Measurements from ENCODE around the gene TGFA.

TGFA gene

GRCh38 chr2:70442301-70443077 lies 111.1 kb downstream of the TGFA start:
- WGBS: 85% methylated on average over 8 of the region's 8 CpGs
- no peak overlapping the region for H3K27ac ChIP-seq (ENCODE audit: low read depth, low read length)
- H3K9ac ChIP-seq (ENCODE audit: low read depth, low read length): no peak overlapping the region
- H3K4me1 ChIP-seq (ENCODE audit: insufficient read depth, low read length): no peaks in the 10 kb centered on the region
- H3K4me3 ChIP-seq (ENCODE audit: low read length): no peak overlapping the region
- no peaks in the 10 kb centered on the region for H3K9me3 ChIP-seq (ENCODE audit: insufficient read depth, low read depth, low read length)
- H3K36me3 ChIP-seq (ENCODE audit: insufficient read depth, low read length): no peaks in the 10 kb centered on the region
- peaks cover 76% of the 10 kb centered on the region for H3K27me3 ChIP-seq (ENCODE audit: insufficient read depth, low read length)

GRCh38 chr2:70440621-70441020 lies 113.0 kb downstream of the TGFA start:
- Histone ChIP-seq H3K4me1 (ENCODE audit: insufficient read depth, low read length) (no peaks in the 10 kb centered on the region), H3K36me3 (ENCODE audit: insufficient read depth, low read length) (no peaks in the 10 kb centered on the region), H3K9ac (ENCODE audit: low read depth, low read length) (no peak overlapping the region), H3K27ac (ENCODE audit: low read depth, low read length) (no peak overlapping the region), H3K9me3 (ENCODE audit: insufficient read depth, low read depth, low read length) (no peaks in the 10 kb centered on the region), H3K4me3 (ENCODE audit: low read length) (no peak overlapping the region), H3K27me3 (ENCODE audit: insufficient read depth, low read length) (peaks cover 92% of the 10 kb centered on the region)

GRCh38 chr2:70435138-70435537 lies 118.5 kb downstream of the TGFA start:
- no peaks in the 10 kb centered on the region for H3K4me1 ChIP-seq (ENCODE audit: insufficient read depth, low read length)
- no peak overlapping the region for H3K4me3 ChIP-seq (ENCODE audit: low read length)
- no peak overlapping the region for H3K9ac ChIP-seq (ENCODE audit: low read depth, low read length)
- 77% methylated on average over 1 of the region's 1 CpG for WGBS
- no peak overlapping the region for H3K27ac ChIP-seq (ENCODE audit: low read depth, low read length)
- H3K9me3 ChIP-seq (ENCODE audit: insufficient read depth, low read depth, low read length): no peaks in the 10 kb centered on the region
- no peaks in the 10 kb centered on the region for H3K36me3 ChIP-seq (ENCODE audit: insufficient read depth, low read length)
- peaks cover 77% of the 10 kb centered on the region for H3K27me3 ChIP-seq (ENCODE audit: insufficient read depth, low read length)

- H3K4me3 ChIP-seq (ENCODE audit: low read length): no peak overlapping the region
- H3K27ac ChIP-seq (ENCODE audit: low read depth, low read length): no peak overlapping the region
- no peaks in the 10 kb centered on the region for H3K4me1 ChIP-seq (ENCODE audit: insufficient read depth, low read length)
- WGBS: 100% methylated on average over 1 of the region's 1 CpG
- 0 out of 2 replicates have a peak, but pooled peaks cover 3% of the 10 kb centered on the region for H3K9me3 ChIP-seq (ENCODE audit: insufficient read depth, low read depth, low read length)
- H3K9ac ChIP-seq (ENCODE audit: low read depth, low read length): no peak overlapping the region
- H3K36me3 ChIP-seq (ENCODE audit: insufficient read depth, low read length): no peaks in the 10 kb centered on the region
- peaks cover 66% of the 10 kb centered on the region for H3K27me3 ChIP-seq (ENCODE audit: insufficient read depth, low read length)
Observed at GRCh38 chr2:70433315-70433714, 120.3 kb downstream of the TGFA start.

GRCh38 chr2:70431716-70432347 lies 121.8 kb downstream of the TGFA start:
- no peaks in the 10 kb centered on the region for H3K36me3 ChIP-seq (ENCODE audit: insufficient read depth, low read length)
- H3K9me3 ChIP-seq (ENCODE audit: insufficient read depth, low read depth, low read length): 0 out of 2 replicates have a peak, but pooled peaks cover 3% of the 10 kb centered on the region
- H3K9ac ChIP-seq (ENCODE audit: low read depth, low read length): no peak overlapping the region
- no peak overlapping the region for H3K27ac ChIP-seq (ENCODE audit: low read depth, low read length)
- no peaks in the 10 kb centered on the region for H3K4me1 ChIP-seq (ENCODE audit: insufficient read depth, low read length)
- 89% methylated on average over 4 of the region's 4 CpGs for WGBS
- H3K27me3 ChIP-seq (ENCODE audit: insufficient read depth, low read length): peaks cover 63% of the 10 kb centered on the region
- H3K4me3 ChIP-seq (ENCODE audit: low read length): no peak overlapping the region

GRCh38 chr2:70426341-70426740 lies 127.3 kb downstream of the TGFA start:
- Histone ChIP-seq H3K4me3 (ENCODE audit: low read length) (no peak overlapping the region), H3K9me3 (ENCODE audit: insufficient read depth, low read depth, low read length) (0 out of 2 replicates have a peak, but pooled peaks cover 3% of the 10 kb centered on the region), H3K4me1 (ENCODE audit: insufficient read depth, low read length) (no peaks in the 10 kb centered on the region), H3K27ac (ENCODE audit: low read depth, low read length) (no peak overlapping the region), H3K9ac (ENCODE audit: low read depth, low read length) (no peak overlapping the region), H3K27me3 (ENCODE audit: insufficient read depth, low read length) (peaks cover 50% of the 10 kb centered on the region), H3K36me3 (ENCODE audit: insufficient read depth, low read length) (no peaks in the 10 kb centered on the region)
- WGBS: 92% methylated on average over 2 of the region's 2 CpGs

- 88% methylated on average over 7 of the region's 7 CpGs for WGBS
- Histone ChIP-seq H3K9me3 (ENCODE audit: insufficient read depth, low read depth, low read length) (0 out of 2 replicates have a peak, but pooled peaks cover 3% of the 10 kb centered on the region), H3K4me1 (ENCODE audit: insufficient read depth, low read length) (no peaks in the 10 kb centered on the region), H3K27ac (ENCODE audit: low read depth, low read length) (no peak overlapping the region), H3K9ac (ENCODE audit: low read depth, low read length) (no peak overlapping the region), H3K4me3 (ENCODE audit: low read length) (no peak overlapping the region), H3K27me3 (ENCODE audit: insufficient read depth, low read length) (peaks cover 51% of the 10 kb centered on the region), H3K36me3 (ENCODE audit: insufficient read depth, low read length) (no peaks in the 10 kb centered on the region)
Observed at GRCh38 chr2:70425682-70426301, 127.8 kb downstream of the TGFA start.

- Histone ChIP-seq H3K4me1 (ENCODE audit: insufficient read depth, low read length) (no peaks in the 10 kb centered on the region), H3K27ac (ENCODE audit: low read depth, low read length) (no peak overlapping the region), H3K27me3 (ENCODE audit: insufficient read depth, low read length) (peaks cover 43% of the 10 kb centered on the region), H3K9ac (ENCODE audit: low read depth, low read length) (no peak overlapping the region), H3K4me3 (ENCODE audit: low read length) (no peak overlapping the region), H3K9me3 (ENCODE audit: insufficient read depth, low read depth, low read length) (no peaks in the 10 kb centered on the region), H3K36me3 (ENCODE audit: insufficient read depth, low read length) (no peaks in the 10 kb centered on the region)
- 89% methylated on average over 8 of the region's 8 CpGs for WGBS
Observed at GRCh38 chr2:70420740-70421139, 132.9 kb downstream of the TGFA start.

- Histone ChIP-seq H3K4me1 (ENCODE audit: insufficient read depth, low read length) (no peaks in the 10 kb centered on the region), H3K4me3 (ENCODE audit: low read length) (no peak overlapping the region), H3K9ac (ENCODE audit: low read depth, low read length) (no peak overlapping the region), H3K27ac (ENCODE audit: low read depth, low read length) (no peak overlapping the region), H3K9me3 (ENCODE audit: insufficient read depth, low read depth, low read length) (no peaks in the 10 kb centered on the region), H3K27me3 (ENCODE audit: insufficient read depth, low read length) (peaks cover 42% of the 10 kb centered on the region), H3K36me3 (ENCODE audit: insufficient read depth, low read length) (no peaks in the 10 kb centered on the region)
- WGBS: 82% methylated on average over 4 of the region's 4 CpGs
Observed at GRCh38 chr2:70420143-70420542, 133.5 kb downstream of the TGFA start.

GRCh38 chr2:70418514-70418913 lies 135.1 kb downstream of the TGFA start:
- WGBS: 88% methylated on average over 12 of the region's 12 CpGs
- H3K27me3 ChIP-seq (ENCODE audit: insufficient read depth, low read length): peaks cover 34% of the 10 kb centered on the region
- no peak overlapping the region for H3K27ac ChIP-seq (ENCODE audit: low read depth, low read length)
- no peaks in the 10 kb centered on the region for H3K9me3 ChIP-seq (ENCODE audit: insufficient read depth, low read depth, low read length)
- H3K36me3 ChIP-seq (ENCODE audit: insufficient read depth, low read length): no peaks in the 10 kb centered on the region
- no peaks in the 10 kb centered on the region for H3K4me1 ChIP-seq (ENCODE audit: insufficient read depth, low read length)
- H3K4me3 ChIP-seq (ENCODE audit: low read length): no peak overlapping the region
- no peak overlapping the region for H3K9ac ChIP-seq (ENCODE audit: low read depth, low read length)

- Histone ChIP-seq H3K4me3 (ENCODE audit: low read length) (no peak overlapping the region), H3K36me3 (ENCODE audit: insufficient read depth, low read length) (no peaks in the 10 kb centered on the region), H3K27ac (ENCODE audit: low read depth, low read length) (no peak overlapping the region), H3K9ac (ENCODE audit: low read depth, low read length) (no peak overlapping the region), H3K27me3 (ENCODE audit: insufficient read depth, low read length) (peaks cover 27% of the 10 kb centered on the region), H3K4me1 (ENCODE audit: insufficient read depth, low read length) (no peaks in the 10 kb centered on the region), H3K9me3 (ENCODE audit: insufficient read depth, low read depth, low read length) (no peaks in the 10 kb centered on the region)
- WGBS: 80% methylated on average over 1 of the region's 1 CpG
Observed at GRCh38 chr2:70417011-70417410, 136.6 kb downstream of the TGFA start.
